GM19372 (cell line): Measurements from ENCODE around the gene GRAMD1A.
"Not testable (repeated sequence)": the region's sequence is repeated elsewhere in the genome, so short reads cannot be mapped to it uniquely, and the experiment has no call there.

ENCODE experiments used
- ATAC-seq: cut with Tn5 transposase; IDR thresholded peaks from one replicate; pipeline ENCODE4 v1.9.1; 2021; ENCODE audit warnings: mild to moderate bottlenecking, low read depth, moderate library complexity; ENCODE audit not compliant: unreplicated experiment

GRAMD1A gene

GRCh38 chr19:35015270-35015953 lies 15.3 kb downstream of the GRAMD1A start:
- no peak for ATAC-seq

GRCh38 chr19:35015954-35016351 lies 15.8 kb downstream of the GRAMD1A start:
- no peak for ATAC-seq

GRCh38 chr19:35017507-35017906 lies 17.4 kb downstream of the GRAMD1A start:
- no peak for ATAC-seq

GRCh38 chr19:35018379-35018778 lies 18.3 kb downstream of the GRAMD1A start:
- no peak for ATAC-seq

GRCh38 chr19:35019144-35019543 lies 19.0 kb downstream of the GRAMD1A start:
- ATAC-seq: no peak

- no peak for ATAC-seq
Observed at GRCh38 chr19:35021016-35021415, 20.9 kb downstream of the GRAMD1A start.

- no peak for ATAC-seq
Observed at GRCh38 chr19:35021596-35021995, 21.5 kb downstream of the GRAMD1A start.

- ATAC-seq: no peak
Observed at GRCh38 chr19:35022460-35022859, 22.3 kb downstream of the GRAMD1A start.

- ATAC-seq: no peak
Observed at GRCh38 chr19:35023428-35023827, 23.3 kb downstream of the GRAMD1A start.

- ATAC-seq: no peak
Observed at GRCh38 chr19:35024095-35024494, 24.0 kb downstream of the GRAMD1A start.

GRCh38 chr19:35025969-35026368 lies 25.8 kb downstream of the GRAMD1A start:
- ATAC-seq: no peak

GRCh38 chr19:35026418-35026817 lies 26.3 kb downstream of the GRAMD1A start:
- ATAC-seq: no peak

GRCh38 chr19:35027009-35027408 lies 26.9 kb downstream of the GRAMD1A start:
- ATAC-seq: no peak

GRCh38 chr19:35027851-35028599 lies 27.9 kb downstream of the GRAMD1A start:
- no peak for ATAC-seq

GRCh38 chr19:35028600-35028885 lies 28.4 kb downstream of the GRAMD1A start:
- ATAC-seq: not testable (repeated sequence)

GRCh38 chr19:35029275-35029736 lies 29.2 kb downstream of the GRAMD1A start:
- ATAC-seq: not testable (repeated sequence)

GRCh38 chr19:35029737-35030256 lies 29.7 kb downstream of the GRAMD1A start:
- no peak for ATAC-seq

GRCh38 chr19:35030257-35031071 lies 30.3 kb downstream of the GRAMD1A start, which contains the start of gene SCN1B:
SCN1B (plus strand) TSS chr19:35030470; CDS start chr19:35030821, 351 bp downstream.
- no peak for ATAC-seq

- ATAC-seq: no peak
Observed at GRCh38 chr19:35031072-35031881, 31.2 kb downstream of the GRAMD1A start.

GRCh38 chr19:35032356-35032865 lies 32.3 kb downstream of the GRAMD1A start:
- no peak for ATAC-seq
